GM12801 (cell line): ENCODE data around the gene DIS3L2.

Experiments used
- TF ChIP-seq, protein P1 (sequence below): IDR thresholded peaks from one replicate; pipeline ENCODE4 v1.5.1; 2011; ENCODE audit warnings: control low read depth; ENCODE audit not compliant: insufficient read length; ENCODE audit errors: extremely low read depth

Gene DIS3L2

DNA sequence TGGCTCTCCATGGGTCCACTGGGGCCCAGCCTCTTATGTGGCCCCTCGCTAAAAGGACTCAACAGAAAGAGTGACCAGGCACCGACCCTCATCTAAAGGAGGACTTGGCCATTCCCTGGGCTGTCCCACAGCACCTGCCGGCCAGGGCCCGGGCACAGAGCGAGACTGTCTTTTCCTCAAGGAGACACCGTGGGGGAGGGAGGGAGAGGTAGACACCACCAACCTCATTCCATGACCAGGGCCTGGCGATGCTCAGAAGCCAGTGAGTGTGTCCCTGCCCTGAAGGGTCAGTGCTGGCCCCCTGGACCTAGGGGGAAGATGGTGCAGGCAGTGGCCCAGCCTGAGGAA lies 377.2 kb downstream of the DIS3L2 start:
- TF ChIP-seq, protein P1, sequence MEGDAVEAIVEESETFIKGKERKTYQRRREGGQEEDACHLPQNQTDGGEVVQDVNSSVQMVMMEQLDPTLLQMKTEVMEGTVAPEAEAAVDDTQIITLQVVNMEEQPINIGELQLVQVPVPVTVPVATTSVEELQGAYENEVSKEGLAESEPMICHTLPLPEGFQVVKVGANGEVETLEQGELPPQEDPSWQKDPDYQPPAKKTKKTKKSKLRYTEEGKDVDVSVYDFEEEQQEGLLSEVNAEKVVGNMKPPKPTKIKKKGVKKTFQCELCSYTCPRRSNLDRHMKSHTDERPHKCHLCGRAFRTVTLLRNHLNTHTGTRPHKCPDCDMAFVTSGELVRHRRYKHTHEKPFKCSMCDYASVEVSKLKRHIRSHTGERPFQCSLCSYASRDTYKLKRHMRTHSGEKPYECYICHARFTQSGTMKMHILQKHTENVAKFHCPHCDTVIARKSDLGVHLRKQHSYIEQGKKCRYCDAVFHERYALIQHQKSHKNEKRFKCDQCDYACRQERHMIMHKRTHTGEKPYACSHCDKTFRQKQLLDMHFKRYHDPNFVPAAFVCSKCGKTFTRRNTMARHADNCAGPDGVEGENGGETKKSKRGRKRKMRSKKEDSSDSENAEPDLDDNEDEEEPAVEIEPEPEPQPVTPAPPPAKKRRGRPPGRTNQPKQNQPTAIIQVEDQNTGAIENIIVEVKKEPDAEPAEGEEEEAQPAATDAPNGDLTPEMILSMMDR, result no peak

- TF ChIP-seq, protein P1, result no peak
These were observed 377.9 kb downstream of the DIS3L2 start for GRCh38 chr2:232339121-232340081.

- TF ChIP-seq, protein P1, result no peak
These were observed 378.8 kb downstream of the DIS3L2 start for GRCh38 chr2:232340171-232340935.

DNA sequence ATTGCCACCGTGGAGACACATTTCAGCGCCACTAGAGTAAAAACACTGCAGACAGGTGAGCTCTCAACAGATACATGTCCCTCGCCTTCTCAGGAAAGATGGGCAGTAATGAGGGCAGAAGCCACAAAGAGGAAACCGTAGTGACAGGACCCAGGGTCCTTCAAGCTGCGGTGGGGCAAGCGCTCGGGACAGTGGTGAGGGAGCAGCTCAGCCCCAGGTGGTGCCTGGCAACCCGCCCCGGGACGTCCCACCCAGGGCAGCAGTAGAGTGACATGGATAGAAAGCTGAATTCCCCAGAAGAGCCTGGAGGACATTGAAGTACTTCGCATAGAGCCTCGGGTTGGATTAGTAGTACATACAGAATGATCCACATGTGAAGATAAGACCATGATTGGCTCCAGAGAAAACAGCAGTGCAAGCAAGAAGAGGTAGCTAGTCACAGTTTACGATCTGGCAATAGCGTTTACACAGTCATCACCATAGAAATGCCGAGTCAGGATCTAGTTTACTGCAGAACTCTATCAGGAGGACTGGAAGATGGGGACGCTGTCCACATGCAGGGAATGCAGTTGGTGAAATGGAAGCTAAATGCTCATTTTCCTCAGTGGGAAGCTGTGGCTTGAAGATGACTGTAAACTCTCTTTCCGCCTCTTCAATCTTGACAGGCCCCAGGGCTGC lies 379.7 kb downstream of the DIS3L2 start:
- TF ChIP-seq, protein P1, result no peak

DNA sequence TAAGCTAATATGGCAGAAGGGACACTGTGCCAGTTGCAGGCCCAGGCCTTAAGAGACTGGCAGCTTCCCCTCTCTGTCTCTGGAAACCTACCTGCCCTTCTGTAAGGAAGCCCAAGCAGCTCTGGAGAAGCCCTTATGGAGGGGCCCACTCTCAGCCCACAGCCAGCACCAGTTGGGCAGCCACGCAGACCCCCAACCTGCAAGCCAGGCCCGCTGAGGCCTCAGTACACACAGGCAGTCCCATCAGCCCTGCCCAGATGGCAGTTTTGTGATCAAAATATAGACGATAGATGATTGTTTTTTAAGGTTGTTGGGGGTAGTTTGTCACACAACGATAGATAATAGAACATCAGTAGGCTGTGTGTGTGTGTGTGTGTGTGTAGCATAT lies 380.2 kb downstream of the DIS3L2 start:
- TF ChIP-seq, protein P1, result no peak

DNA sequence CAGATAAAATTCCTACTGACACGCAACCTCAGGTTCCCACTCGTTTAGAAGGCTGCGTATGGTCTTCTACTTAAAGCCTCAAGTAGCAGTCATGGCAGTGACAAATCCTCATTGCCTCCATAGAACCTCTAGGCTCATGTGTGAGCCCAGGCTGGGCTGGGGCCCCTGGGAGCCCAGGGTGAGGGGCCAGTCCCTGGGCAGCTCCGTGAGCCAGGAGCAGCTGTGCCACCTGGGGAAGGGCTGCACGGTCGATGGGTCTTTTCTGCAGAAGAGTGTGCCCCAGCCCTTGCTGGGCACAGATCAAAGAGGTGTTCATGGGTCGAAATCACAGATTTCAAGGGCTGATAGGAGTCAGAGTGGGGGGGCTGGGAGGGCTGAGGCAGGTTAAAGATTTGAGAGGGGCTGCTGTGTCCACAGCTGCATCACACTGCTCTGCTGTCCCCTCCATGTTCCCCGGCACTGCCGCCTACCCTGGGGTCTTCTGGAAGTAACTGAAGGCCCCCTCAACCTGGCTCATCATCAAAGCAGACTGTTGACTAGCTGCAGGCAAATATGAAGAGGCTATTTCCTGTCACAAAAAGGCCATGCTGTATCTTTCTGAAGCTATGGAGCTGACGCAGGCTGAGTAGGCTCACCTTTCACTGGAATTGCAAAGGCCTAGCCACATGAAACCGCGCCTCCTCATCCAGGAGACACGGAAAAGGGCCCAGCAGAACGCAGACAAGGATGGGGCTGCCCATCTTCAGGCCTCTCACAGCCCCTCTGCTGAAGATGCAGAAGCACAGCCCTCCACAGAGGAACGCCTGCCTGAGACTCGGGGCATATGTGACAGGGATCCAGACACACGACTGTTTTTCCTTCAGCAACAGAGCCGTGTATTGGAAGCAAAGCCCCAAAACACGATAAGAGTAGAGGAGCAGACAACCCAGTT lies 381.4 kb downstream of the DIS3L2 start:
- TF ChIP-seq, protein P1, result no peak
